ENCODE results near the gene ELMO1. TPM values are rescaled to one million over a fixed set of nuclear protein-coding genes. Genes with fewer than 3 reads are reported as not detected.

ELMO1 gene
- total and polyA plus RNA-seq, 2 experiments from 2014 or later = 19.7 to 28.7 TPM

DNA sequence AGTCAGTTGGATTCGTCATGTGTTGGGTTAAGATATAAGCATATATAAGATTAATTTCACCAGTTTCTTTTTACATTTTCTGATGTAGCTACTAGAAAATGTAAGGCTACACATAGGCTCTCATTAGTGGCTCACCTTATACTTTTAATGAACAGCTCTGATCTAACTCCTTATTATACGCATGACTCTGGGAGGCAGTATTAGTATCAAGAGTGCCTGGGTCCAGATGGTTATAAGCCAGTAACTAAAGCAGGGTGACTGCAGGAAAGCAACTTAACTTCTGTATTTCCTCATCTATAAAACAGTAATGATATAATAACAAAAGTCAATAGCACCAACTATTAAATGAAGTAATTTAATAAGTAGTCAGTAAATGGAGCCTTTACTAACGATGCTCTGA is 1.4 kb upstream of the ELMO1 start:
- H2AFZ ChIP-seq = no peak overlapping the region
- H3K27me3 ChIP-seq = peaks cover 21% of the 10 kb centered on the region
- no peaks in the 10 kb centered on the region for H3K9me3 ChIP-seq (ENCODE audit: low read depth)
- H3K27ac ChIP-seq = no peak overlapping the region
- no peaks in the 10 kb centered on the region for H3K79me2 ChIP-seq
- WGBS (ENCODE audit: low lambda C conversion rate, missing lambda C conversion rate) = 79% methylated on average over 3 of the region's 3 CpGs
- H3K9me2 ChIP-seq (replicated peaks; ENCODE audit: insufficient read depth) = no peaks in the 10 kb centered on the region
- TF ChIP-seq, protein P1, sequence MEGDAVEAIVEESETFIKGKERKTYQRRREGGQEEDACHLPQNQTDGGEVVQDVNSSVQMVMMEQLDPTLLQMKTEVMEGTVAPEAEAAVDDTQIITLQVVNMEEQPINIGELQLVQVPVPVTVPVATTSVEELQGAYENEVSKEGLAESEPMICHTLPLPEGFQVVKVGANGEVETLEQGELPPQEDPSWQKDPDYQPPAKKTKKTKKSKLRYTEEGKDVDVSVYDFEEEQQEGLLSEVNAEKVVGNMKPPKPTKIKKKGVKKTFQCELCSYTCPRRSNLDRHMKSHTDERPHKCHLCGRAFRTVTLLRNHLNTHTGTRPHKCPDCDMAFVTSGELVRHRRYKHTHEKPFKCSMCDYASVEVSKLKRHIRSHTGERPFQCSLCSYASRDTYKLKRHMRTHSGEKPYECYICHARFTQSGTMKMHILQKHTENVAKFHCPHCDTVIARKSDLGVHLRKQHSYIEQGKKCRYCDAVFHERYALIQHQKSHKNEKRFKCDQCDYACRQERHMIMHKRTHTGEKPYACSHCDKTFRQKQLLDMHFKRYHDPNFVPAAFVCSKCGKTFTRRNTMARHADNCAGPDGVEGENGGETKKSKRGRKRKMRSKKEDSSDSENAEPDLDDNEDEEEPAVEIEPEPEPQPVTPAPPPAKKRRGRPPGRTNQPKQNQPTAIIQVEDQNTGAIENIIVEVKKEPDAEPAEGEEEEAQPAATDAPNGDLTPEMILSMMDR (IDR thresholded peaks at IDR 0.05; ENCODE audit: poor library complexity) = no peak
- no peak for TF ChIP-seq EZH2 (IDR thresholded peaks at IDR 0.05; ENCODE audit: borderline replicate concordance)
- no peak for TF ChIP-seq EZH2phosphoT487 (IDR thresholded peaks at IDR 0.05; ENCODE audit: low read depth, severe bottlenecking, unreplicated experiment)
- peaks cover 4% of the 10 kb centered on the region for H3K4me1 ChIP-seq (ENCODE audit: insufficient read depth)
- no peaks in the 10 kb centered on the region for H3K36me3 ChIP-seq (replicated peaks; ENCODE audit: insufficient read depth, low read depth)
- no peaks in the 10 kb centered on the region for H4K20me1 ChIP-seq (ENCODE audit: insufficient read depth, poor library complexity, severe bottlenecking)
- DNase-seq (ENCODE audit: low spot score) = no peak
- no peak overlapping the region for H3K4me3 ChIP-seq
- no peak overlapping the region for H3K4me2 ChIP-seq

DNA sequence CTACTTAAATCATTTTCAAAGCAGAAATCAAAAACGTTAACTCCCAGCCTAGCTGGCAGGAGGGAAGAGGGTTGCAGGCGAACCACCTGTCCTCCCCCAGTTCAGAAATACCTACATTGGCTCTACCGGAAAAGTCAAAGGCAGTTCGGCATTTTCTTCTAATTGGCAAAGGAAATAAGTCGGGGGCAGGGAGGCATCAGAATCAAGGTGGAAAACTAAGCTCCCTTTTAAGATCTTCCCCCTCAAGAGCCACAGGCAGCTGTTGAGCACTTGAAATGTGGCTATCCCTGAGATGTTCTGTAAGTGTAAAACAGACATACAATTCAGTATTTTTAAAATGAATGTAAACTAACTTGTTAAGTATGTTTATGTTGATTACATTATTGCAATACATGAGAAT is 957 bp upstream of the ELMO1 start:
- Histone ChIP-seq H4K20me1 (ENCODE audit: insufficient read depth, poor library complexity, severe bottlenecking) (no peaks in the 10 kb centered on the region), H3K4me1 (ENCODE audit: insufficient read depth) (peaks cover 7% of the 10 kb centered on the region), H3K9me2 (replicated peaks; ENCODE audit: insufficient read depth) (no peaks in the 10 kb centered on the region), H3K4me2 (peak overlapping the region; percentile 96), H3K27ac (no peak overlapping the region), H3K27me3 (peaks cover 21% of the 10 kb centered on the region), H3K9me3 (ENCODE audit: low read depth) (no peaks in the 10 kb centered on the region), H2AFZ (no peak overlapping the region), H3K79me2 (no peaks in the 10 kb centered on the region), H3K4me3 (no peak overlapping the region), H3K36me3 (replicated peaks; ENCODE audit: insufficient read depth, low read depth) (no peaks in the 10 kb centered on the region)
- TF ChIP-seq EZH2 (IDR thresholded peaks at IDR 0.05; ENCODE audit: borderline replicate concordance) (no peak), EZH2phosphoT487 (IDR thresholded peaks at IDR 0.05; ENCODE audit: low read depth, severe bottlenecking, unreplicated experiment) (no peak)
- TF ChIP-seq, protein P1 (IDR thresholded peaks at IDR 0.05; ENCODE audit: poor library complexity) = no peak
- DNase-seq (ENCODE audit: low spot score) = no peak
- 28% methylated on average over 5 of the region's 5 CpGs for WGBS (ENCODE audit: low lambda C conversion rate, missing lambda C conversion rate)

DNA sequence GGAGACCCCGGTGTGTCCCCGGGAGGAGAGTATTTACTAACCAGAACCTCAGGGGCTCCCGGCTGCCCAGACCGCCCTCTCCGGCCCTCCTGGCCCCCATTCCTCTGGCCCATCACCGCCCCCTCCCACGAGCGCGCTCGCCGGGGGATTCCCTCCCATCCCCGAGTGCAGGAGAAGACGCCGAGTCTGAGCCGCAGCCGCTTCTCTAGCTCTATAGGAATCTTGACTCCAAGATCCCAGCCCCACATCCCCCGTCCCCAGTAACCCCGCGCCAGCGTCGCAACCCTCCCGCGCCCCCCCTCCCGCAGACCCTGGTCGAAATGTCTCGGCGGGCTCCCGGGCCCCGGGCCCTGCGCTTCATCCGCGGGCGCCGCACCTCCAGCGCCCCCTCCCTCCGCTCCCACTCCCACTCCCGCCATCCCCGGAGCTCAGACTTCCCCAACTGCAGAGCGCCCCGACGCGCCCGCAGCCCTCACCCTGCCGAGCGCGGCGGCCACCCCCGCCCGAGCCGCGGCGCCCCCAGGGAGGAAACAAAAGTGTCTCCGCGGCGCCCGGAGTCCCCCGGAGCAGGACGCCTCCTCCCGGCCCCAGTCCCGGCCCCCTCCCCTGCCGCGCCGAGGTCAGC is 541 bp downstream of the ELMO1 start:
- 0% methylated on average over 6 of the region's 63 CpGs for WGBS (ENCODE audit: low lambda C conversion rate, missing lambda C conversion rate)
- no peaks in the 10 kb centered on the region for H3K9me3 ChIP-seq (ENCODE audit: low read depth)
- H3K4me2 ChIP-seq = peak overlapping the region; percentile 96
- peaks cover 16% of the 10 kb centered on the region for H3K4me1 ChIP-seq (ENCODE audit: insufficient read depth)
- H3K27ac ChIP-seq = peak overlapping the region; percentile 61
- DNase-seq (ENCODE audit: low spot score) = no peak
- no peaks in the 10 kb centered on the region for H3K9me2 ChIP-seq (replicated peaks; ENCODE audit: insufficient read depth)
- H2AFZ ChIP-seq = peak overlapping the region; percentile 95
- no peaks in the 10 kb centered on the region for H3K79me2 ChIP-seq
- H3K36me3 ChIP-seq (replicated peaks; ENCODE audit: insufficient read depth, low read depth) = no peaks in the 10 kb centered on the region
- H3K27me3 ChIP-seq = peaks cover 21% of the 10 kb centered on the region
- peak overlapping the region; percentile 93 for H3K4me3 ChIP-seq
- no peak for TF ChIP-seq EZH2 (IDR thresholded peaks at IDR 0.05; ENCODE audit: borderline replicate concordance)
- no peak for TF ChIP-seq EZH2phosphoT487 (IDR thresholded peaks at IDR 0.05; ENCODE audit: low read depth, severe bottlenecking, unreplicated experiment)
- TF ChIP-seq, protein P1 (IDR thresholded peaks at IDR 0.05; ENCODE audit: poor library complexity) = no peak
- no peaks in the 10 kb centered on the region for H4K20me1 ChIP-seq (ENCODE audit: insufficient read depth, poor library complexity, severe bottlenecking)

All from hepatocyte (in vitro differentiated cells).